Measurements from ENCODE around the gene BEST2.

Gene BEST2

DNA sequence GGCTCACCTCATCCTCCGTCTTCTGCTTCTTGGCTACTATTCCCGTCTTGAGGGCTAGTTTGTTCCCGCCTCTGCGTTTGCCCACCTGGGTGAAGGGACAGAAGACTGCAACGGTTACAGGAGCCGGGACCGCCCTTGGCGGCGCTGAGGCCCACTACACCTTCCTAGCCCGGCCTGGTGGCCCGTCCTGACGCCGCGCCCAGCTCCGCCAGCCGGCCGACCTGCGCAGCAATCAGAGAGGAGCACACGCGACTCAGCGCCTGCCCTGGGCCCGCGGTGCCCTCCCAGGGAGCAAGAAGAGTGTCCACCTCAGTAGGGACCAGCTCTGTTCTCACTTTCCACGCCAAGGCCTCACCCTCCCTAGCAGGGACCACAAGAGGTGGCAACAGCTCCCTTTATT is 20.3 kb upstream of the BEST2 start:
- no peak for DNase-seq

DNA sequence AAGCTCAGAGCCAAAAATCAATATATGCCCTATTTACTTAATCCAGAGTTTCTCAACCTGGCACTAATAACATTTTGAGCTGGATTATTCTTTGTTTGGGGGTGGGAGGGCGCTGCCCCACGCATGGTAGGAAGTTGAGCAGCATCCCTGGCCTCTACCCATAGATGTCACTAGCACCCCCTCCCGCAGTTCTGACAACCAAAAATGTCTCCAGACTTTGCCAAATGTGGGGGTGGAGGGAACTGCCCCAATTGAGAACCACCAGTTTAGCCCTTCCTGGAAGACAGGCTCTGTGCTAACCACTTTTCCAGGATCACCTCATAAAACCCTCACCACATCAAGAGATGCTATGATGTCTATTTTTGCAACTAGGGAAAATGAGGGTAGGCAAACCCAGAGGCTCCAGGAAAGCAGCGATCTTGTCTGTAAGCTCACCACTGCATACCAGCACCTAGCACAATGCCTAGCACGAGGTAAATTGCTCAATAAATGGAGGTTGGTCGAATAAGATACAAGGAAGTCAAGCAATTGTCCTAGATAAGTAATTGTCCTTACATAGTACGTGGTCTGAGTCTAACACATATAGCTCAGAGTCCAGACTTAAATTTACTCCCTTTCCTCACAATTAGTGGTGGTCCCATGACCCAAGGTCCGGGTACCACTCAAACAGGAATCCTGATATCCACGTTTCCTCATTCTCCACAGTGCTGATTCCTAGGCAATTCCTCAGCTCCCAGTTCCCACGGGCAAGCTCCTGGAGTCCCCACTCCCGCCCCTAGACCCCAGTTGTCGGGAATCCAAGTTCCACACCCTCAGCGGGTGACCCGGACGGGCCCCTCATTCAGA is 18.0 kb upstream of the BEST2 start:
- DNase-seq, result no peak

DNA sequence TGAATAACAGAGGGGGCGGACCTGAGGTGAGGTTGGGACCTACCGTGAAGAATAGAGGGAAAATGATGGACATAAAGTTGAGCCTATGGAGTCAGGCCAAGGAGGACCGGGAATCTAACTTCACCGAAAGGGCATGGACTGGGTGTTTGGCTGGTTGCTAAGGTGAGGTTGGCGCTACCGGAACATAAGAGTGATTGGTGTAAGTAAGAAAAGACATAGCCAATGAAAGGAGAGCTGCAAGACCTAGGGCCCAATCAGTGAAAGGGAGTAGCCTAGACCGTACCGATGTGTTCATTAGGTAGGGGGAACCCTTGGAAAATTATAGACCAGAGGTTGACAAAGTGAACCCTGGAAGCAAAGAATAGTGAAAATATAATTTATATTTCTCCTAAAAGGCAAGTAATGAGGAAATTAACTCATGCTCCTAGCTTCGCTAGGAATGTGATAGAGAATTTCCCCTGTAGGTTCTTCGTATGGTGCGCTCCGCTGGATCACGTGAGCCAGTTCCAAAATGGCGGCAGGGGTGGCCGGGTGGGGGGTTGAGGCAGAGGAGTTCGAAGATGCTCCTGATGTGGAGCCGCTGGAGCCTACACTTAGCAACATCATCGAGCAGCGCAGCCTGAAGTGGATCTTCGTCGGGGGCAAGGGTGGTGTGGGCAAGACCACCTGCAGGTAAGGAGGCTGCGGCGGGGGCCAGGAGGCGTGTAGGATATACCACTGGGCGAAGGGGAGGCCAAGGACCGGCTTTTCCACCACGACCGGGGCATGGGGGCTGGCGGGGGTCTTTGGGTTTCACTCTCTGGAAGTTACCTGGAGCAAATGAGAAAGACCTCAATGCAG is 14.4 kb upstream of the BEST2 start, which contains the start of gene GET3:
Gene GET3 (plus strand): TSS at position 503 of the 840 bp plus-strand sequence. CDS start 9 bp downstream, at position 512.
- peak; percentile 99 for DNase-seq

DNA sequence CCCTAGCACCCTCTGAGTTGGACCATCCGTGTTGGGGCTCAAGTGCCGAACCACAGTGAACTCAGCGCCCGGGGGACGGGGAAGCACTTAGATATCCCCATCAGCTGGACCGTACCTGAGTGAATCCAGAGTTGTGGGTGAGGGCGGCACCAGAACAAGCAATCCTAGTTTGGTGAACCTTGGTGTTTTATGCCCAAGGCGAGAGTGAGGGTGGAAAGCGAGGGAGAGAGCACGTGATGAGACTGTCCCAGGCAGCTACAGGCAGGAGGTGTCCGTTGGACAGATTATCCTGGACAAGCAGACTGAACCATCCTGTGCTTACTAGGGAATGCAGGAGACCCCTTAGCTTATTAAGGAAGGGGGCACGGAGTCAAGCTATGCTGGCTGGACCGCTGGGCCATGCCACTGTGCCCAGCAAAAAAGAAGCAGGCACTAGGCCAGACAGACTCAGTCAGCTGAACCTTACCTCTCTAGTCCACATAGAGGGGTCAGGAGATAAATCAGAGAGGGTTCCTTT is 13.7 kb upstream of the BEST2 start:
- no peak for DNase-seq

DNA sequence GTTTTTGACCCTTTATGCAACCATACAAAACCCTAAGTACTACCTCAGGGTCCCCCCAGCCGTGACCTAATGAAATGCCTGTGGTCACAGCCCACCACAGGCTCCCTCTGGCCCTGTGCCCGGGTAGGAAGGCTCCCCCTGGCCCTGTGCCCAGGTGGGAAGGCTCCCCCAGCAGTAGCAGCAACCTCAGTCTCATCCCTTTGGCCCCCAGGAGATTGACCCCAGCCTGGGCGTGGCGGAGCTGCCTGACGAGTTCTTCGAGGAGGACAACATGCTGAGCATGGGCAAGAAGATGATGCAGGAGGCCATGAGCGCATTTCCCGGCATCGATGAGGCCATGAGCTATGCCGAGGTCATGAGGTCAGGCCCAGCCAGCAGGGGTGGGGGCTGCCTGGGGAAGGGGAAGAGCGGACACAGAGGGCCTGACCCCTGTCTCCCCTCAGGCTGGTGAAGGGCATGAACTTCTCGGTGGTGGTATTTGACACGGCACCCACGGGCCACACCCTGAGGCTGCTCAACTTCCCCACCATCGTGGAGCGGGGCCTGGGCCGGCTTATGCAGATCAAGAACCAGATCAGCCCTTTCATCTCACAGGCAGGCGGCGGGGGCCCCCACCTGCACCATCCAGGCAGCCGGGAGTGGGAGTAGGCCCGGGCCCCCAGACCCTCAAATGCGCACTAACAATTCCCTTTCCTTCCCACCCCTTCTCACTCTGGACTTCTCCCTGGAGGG is 6.3 kb upstream of the BEST2 start:
- DNase-seq, result no peak

DNA sequence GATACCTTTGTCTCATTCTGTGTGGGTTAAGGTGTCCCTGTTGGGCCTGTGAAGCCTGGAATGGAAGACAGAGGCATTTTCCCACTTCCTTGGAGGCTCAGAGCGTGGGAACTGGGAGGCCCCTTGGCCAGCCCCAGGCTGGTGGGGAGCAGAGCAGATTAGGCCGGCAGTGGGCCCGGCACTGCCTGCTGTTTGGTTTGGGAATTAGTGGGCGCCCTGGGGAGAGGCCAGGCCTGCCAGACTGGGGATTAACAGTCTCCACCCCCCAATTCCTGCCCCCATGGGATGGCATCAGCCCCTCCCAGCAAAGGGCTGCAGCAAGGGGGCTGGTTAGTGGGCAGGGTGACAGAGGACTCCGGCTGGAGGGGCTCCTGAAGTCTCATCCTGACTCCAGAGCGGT is 3.1 kb upstream of the BEST2 start:
- DNase-seq, result no peak

DNA sequence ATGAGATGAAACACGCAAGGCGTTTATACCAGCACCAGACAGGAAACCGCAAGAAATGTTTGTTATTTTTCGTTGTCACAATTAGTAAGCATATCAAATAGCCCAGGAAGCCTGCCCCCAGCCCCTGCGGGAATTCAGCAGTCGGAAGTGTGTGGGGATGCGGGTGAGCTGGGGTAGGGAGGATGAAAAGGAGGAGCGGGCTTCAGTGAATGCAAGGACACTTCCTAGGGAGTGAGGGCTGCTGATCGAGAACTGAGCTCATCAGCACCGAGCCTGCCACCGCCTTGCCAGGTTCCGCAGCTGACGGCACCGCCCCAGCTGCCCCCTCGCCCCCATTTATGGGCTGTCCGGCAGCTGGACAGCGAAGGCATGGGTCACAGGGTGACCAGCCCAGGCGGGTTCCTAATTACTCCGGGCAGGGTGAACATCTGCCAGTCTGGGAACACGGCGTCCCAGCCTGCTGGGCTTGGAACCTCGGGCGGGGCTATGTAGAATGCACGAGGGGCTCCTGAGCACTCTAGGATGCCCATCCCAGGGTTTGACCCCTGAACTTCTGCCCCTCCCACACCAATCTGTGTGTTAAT is 1.6 kb upstream of the BEST2 start:
- no peak for DNase-seq

DNA sequence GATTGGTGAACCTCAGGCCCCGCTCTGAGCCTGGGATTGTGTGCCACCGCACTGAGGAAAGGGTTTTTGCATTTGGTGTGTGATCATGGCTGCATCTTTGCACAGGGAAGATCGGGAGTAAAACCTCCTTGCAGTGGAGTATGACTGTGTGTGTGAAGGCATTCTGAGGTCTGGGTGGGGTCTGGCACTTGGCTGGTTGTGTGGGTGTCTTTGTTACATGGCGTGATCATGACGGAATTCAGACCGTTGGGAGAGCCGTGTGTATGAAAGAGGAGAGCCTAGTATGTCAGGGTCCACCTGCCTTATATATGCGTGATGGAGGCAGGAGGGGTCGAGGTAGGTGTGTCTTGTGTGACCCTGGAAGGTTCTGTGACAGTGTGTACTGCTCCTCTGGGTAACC is 740 bp upstream of the BEST2 start:
- no peak for DNase-seq

DNA sequence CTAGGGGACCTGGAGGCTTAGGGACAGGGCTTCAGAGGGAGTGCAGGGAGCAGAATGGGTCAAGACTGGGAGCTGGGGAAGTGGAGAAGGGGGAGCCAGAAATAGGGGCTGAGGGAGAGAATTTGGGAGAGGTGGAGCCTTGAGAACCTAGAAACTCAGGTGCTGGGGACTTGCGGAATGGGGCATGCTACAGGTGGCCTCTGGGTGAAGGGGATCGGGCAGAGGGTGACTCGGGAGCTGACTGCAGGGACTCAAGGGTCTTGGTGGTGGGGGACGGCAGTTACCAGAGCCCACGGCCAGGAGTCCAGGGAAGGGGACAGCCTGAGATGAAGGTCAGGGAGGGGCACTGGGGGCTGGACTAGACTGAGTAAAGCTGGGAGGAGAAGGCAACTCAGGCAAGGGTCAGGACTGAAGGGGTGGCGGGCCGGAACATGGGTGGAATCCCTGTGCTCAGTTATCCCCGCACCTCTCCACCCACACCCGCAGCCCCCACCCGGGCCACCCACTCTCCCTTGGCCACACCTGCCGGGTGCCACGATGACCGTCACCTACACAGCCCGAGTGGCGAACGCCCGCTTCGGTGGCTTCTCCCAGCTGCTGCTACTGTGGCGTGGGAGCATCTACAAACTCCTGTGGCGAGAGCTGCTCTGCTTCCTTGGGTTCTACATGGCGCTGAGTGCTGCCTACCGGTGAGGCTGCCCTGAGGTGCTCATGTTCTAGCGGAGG is 628 bp downstream of the BEST2 start:
- DNase-seq, result no peak

DNA sequence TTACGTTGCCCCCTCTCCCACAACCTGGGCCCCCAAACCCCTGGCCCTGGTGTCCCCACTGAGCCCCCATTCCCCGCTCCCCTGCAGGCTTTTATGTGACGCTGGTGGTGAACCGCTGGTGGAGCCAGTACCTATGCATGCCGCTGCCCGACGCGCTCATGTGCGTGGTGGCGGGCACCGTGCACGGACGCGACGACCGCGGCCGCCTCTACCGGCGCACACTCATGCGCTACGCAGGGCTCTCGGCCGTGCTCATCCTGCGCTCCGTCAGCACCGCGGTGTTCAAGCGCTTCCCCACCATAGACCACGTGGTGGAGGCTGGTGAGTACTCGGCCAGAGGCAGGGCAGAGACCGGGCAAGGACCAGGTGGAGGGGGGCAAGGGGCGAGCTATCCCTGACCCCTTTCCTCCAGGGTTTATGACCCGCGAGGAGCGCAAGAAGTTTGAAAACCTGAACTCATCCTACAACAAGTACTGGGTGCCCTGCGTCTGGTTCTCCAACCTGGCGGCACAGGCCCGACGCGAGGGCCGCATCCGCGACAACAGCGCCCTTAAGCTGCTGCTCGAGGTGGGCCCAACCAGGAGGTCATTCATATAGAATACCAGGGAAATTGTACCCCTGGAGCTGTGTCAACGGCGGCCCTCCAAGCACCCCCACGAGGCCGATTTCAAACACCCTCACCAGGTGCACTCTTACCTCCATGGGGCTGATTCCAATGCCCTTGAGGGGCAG is 3.0 kb downstream of the BEST2 start:
- DNase-seq, result no peak

DNA sequence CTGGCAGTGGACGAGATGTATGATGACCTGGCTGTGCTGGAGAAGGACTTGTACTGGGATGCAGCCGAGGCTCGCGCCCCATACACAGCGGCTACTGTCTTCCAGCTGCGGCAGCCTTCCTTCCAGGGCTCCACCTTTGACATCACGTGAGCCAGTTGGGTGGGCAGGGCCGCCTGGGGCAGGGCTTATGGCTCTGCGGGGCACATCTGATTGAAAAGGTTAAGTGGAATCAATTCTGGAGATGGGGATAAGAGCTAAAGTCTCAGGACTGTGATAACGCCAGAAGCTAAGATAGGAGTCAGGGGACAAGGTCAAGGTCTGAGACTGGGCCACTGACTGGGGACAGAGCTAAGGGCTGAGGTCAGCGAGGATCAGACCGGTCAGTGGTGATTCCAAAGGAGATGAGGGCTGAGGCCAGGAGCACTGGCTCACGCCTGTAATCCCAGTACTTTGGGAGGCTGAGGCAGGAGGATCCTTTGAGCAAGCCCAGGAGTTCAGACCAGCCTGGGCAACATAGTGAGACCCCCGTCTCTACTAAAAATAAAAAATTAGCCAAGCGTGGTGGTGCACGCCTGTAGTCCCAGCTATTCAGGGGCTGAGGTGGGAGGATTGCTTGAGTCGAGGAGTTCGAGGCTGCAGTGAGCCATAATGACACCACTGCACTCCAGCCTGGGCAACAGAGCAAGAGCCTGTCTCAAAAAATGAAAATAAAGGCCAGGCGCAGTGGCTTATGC is 4.7 kb downstream of the BEST2 start:
- no peak for DNase-seq

DNA sequence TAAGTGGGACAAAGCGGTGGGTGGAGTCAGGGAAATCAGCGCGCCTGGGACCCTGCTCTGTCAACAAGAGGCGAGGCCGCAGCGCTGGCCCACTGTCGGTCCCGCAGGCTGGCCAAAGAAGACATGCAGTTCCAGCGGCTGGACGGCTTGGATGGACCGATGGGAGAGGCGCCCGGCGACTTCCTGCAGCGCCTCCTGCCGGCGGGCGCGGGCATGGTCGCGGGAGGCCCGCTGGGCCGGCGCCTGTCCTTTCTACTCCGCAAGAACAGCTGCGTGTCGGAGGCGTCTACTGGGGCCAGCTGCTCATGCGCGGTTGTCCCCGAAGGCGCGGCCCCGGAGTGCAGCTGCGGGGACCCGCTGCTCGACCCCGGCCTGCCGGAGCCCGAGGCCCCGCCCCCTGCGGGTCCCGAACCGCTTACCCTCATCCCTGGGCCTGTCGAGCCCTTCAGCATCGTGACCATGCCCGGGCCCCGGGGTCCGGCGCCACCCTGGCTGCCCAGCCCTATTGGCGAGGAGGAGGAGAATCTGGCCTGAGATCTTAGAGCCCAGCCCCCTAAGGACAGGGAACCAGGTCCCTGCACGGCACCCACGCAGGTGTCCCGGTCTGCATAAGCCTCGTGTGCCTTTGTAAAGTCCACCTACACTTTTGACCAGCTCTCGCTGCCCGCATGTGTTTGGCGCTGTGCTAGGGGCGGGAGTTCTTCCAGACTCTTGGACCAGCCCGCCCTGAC is 6.1 kb downstream of the BEST2 start:
- DNase-seq, result peak; percentile 22

DNA sequence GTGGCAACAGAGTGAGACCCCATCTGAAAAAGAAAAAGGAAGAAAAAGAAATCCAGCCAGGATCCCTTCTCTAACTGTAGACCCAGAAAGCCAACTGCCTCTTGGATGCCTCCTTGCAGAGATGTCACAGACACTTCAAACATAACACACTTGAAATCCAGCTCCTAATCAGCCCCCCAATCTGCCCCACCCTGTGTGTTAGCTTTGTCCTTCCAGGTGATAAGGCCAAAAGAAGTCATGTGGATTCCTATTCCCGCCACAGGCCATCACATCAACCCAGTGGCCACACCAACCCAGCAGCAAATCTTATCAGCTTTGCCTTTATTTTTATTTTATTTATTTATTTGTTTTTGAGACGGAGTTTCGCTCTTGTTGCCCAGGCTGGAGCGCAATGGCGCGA is 8.1 kb downstream of the BEST2 start:
- no peak for DNase-seq

DNA sequence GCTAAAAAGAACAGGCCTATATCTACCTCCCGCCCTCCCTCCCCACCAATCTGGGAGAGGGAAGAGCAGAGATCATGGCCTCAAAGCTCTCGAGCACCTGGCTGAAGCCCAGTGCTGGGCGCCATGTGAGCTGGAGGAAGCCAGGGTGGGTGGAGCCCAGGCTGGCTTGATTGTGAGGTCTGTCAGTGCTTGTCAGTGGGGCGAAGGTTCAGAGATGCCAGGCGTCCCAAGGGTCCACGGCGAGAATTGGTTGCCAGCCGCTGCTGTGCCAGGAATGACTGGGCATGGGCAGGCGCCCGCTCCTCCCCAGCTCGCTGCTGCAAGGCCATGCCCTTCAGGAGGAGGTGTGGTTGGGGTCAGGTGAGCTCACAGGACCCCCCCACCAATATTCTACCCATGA is 11.5 kb downstream of the BEST2 start:
- no peak for DNase-seq

DNA sequence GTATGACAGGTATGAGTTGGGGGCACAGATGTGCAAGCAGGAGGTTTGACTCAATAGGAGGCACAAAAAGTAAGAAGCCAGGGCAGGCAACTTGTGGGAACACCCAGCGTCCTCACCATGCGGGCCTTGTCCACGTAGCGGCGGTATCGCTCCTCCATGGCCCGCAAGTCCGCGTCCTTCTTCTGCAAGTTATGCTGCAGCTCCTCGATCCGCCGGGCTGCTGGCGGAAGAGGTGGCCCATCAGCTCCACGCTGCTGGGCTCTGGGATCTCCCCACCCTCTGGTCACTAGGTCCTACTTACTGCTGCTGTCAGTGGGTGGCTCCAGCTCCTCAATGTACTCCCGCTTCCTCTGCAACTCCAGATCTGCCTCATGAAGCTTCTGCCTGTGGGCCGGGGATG is 13.1 kb downstream of the BEST2 start:
- no peak for DNase-seq

DNA sequence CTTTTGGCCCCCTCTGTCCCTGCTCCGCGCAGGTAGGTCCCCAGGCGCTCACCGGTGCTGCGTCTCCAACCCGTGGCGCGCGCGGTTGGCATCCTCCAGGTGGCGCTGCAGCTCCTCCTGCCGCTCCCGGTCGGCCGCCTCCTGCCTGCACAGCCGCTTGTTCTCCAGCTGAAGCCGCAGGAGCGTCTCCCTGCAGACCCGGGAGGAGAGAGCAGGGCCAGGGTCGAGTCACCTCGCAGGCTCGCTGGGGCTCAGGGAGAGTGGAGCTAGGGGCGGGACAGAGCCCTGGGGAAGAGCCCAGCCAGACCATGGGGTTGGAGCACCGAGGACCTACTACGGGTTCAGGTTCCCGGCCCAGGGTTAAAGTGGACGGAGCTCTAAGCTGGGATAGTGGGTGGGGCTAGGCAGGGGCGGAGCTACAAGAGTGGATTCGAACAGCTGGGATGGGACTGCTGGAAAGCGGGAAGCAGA is 14.5 kb downstream of the BEST2 start:
- DNase-seq, result no peak

DNA sequence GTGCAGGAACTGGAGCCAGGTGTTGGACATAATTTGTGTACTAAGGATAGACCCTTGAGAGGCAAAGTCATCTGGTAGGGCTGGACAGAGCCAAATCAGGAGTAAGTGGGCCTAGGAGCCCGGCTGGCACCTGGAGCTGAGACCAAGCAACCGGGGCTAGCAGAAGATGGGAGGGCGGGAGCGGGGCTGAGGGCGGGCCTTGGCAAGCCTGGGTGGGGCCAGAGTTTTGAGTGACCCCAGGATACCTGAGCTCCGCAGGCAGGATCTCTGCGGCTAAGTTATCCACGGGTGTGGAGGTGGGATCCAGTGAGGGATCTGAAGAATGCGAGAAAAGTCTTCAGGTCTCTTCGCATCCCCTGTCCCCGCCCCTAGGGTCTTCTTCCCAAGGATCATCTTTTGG is 15.6 kb downstream of the BEST2 start:
- DNase-seq, result no peak

DNA sequence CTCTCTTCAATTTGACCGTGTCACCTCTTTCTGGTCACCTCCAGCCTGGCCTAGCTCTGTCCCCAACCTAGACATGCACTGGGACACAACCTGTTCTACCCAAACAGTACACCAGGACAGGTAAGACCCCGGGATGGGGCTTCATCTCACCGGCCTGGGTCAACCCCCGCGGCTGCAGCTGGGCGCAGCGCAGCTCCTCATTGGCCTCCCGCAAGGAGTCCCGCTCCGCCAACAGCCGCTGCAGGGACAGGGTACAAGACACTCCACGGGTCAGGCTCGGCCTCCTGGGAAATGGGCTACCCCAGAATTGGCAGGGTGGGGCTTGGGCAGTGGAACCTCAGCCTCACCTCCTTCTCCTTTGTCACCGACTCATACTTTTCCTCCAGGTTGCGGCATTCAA is 16.1 kb downstream of the BEST2 start:
- no peak for DNase-seq

DNA sequence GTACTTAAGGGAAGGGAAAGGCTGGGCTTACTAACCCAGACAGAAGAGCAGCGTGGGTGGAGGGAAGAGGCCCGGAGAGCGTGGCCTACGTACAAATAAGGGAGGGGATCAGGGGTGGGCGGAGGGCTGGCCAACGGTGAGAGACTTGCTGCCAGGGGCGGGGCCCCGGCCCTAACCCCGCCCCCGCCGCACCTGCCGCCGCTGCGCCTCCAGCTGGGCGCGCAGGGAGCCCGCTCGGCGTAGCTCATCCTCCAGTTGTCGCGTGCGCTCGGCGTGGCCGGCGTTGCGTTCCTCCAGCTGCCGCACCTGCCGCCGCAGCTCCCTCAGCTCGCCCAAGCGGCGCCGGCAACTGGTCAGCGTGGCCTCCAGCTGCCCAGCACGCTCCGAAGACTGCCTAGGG is 18.1 kb downstream of the BEST2 start:
- no peak for DNase-seq

DNA sequence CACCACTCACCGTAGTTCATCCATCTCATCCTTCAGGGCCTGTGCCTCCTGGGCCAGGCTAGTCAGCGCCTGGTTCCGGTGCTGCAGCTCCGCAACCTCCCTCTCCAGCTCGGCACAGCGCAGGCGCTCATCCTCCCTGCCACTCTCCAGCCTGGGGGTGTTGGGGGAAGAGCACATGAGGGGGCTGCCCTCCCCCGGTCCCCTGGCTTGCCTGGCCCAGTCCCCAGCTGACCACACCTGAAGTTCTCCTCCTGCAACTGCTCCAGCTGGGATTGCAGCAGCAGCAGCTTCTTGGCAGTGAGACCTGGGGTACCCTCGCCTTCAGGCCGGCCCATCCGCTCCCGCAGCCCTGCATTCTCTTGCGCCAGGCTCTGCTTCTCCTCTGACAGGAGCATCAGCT is 19.3 kb downstream of the BEST2 start:
- DNase-seq, result no peak

Measured in NCI-H2029 treated with DMSO at 0.1 percent for 48 hours (cell line).